ENCODE data around the gene TSPAN2.
A peak's percentile ranks its signal among the peaks of the same experiment; 100 is the strongest.

TSPAN2 gene

DNA sequence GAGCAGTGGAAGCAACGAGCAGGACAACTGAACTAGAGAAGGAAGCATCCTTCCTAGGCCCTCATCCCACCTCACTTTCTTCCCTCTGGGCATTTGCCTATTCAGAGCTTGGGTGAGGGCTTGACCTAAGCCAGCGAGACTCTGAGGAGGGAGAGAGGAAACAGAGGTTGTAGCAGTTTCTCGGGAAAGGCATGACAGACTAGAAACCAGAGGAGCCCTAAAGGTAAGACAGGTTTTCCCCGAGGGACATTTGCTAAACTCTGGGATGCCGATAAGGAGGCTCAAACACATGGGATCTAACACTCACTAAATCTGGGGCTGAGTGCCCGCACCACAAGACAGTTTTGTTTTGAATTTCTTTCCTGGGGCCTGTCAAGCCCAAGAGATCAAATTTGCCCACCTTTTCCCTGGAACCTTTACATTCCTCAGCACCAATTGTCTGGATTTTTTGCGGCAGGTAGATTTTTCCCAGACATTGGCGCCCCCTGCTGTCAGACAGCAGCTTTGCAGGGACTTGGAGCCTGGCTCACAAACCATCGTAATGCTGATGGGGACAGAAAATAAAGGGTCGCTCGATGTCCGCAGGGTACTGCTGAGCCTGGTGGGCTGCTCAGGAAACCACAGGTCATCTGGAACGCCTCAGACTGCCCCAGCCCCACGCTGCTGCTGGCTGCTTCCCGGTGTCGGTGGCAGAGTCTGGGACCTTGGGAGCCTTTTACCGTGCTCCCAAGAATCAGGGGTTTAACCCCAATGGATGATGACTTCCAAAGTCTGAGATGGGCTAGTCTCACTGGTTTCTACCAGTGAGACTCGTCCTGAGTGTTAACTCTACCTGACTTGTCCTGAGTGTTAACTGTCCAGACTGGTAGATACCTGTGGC, 23.4 kb upstream of the TSPAN2 start:
- DNase-seq, result peak in 1 of 2 experiments; percentile 23

DNA sequence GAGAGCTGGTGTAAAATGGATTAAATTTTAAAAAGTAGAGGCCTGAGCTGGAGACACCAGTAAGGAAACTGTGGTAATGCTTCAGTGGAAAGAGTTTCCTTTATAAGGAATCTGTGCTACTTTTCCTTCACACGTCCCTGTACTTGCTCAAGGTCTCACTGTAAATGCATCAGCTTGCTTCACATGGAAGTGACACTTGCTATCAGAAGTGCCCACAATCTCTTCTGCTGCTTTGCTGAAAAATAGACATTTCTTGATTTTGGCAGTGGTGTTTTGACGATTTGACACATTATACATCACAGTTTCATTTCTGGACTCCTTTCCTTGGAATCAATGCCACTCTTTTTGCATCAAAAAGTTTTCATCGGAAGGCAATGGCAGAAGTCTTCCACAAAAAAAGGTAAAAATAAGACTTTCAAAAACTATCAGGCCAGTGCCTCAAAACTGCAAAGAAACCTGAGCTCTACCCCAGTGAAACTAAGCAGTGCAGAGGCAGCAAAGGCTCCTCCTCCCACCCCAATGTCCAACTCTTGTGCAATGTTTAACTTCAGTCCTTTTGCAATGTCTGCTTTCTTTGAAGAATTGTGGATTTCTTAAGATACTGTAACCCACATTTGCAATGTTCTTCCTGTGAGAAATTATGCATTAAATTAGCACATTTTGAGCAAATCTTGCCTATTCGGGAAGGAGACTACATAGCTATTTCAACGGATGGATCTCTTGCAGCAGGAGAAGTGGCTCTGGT, 18.4 kb upstream of the TSPAN2 start:
- DNase-seq, result no peak

DNA sequence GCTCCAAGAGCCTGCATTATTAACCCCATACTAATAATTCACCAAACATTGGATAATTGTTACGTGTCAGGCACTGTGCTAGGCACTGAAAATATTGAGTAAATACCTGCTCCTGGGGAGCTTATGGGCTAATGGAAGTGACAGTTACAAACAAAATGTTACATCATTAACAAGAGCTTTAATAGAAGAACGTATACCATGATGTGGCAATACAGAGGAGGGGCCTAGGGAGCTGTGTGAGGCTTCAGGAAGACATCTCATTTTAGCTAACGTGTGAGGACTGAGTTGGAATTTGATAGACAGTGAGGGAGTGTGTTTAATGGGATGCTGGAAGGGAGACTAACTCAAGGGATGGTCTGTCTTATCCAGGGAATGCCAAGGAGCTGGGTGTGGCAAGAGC, 16.5 kb upstream of the TSPAN2 start:
- no peak for DNase-seq

DNA sequence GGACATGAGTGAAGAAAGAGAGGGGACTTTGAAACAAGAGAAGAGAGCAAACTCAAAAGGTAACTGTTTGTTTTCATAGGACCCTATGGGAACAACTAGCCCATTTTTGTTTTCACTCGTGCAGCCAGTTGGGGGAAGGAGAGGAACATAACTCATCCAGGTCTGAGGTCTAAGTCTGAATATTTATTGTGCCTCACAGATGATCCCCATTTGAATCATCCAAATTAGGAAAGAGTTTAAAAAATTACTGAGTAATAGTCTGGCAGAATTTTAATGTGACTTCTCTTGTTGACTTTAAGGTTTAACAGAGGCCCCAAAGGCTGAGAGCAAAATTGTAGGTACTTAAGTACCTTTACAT, 10.4 kb upstream of the TSPAN2 start:
- no peak for DNase-seq

DNA sequence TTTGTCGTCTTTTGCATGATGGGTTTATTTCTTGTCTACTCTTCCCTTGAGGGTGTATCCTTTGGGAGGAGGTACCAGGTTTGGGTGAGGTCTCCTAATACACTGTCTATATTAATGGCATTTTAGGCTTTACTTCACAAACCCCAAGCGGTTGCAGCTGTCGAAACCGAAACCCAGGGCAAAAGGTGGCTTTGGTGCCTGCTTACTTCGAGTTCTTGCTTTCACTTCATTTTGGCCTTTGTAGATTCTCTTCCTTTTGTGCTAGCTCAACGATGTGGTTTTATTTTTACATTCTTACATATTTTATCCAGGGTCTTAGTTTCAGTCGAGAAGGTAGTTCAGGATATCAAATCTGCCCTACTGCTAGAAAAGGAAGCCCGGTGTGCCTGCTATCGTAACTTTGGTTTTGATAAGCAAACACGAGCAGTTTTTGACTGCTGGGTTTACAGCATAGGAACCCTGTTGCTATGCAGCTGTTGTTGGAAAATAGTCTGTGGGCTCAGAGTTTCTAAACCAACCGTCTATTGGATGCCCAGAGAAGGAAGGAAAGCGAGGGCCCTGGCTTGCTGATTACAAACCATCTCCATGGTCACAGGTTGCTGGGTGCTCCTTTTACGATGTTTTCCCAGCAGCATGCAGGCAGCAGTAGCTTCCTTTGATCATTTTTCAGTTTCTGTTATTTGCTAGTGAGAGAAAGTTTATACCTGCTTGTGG, 9.8 kb upstream of the TSPAN2 start:
- DNase-seq, result peak; percentile 34 to 77

DNA sequence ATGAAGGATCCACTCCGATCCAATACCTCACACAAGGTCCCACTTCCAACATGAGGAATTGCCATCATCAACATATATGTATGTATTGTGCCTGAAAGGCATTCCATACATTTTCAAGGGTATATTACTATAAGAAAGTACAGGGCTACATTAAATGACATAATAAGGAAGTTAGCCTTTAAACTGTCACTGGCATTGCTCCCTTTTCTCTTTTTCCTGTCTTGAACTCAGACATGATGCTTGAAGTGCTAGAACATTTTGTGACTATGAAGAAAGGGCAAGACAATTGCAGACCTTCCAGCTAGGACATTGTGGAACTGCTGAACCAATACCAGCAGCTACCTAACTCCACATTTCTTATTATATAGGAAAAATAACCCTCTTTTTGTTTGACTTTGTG, 2.9 kb upstream of the TSPAN2 start:
- DNase-seq, result no peak

DNA sequence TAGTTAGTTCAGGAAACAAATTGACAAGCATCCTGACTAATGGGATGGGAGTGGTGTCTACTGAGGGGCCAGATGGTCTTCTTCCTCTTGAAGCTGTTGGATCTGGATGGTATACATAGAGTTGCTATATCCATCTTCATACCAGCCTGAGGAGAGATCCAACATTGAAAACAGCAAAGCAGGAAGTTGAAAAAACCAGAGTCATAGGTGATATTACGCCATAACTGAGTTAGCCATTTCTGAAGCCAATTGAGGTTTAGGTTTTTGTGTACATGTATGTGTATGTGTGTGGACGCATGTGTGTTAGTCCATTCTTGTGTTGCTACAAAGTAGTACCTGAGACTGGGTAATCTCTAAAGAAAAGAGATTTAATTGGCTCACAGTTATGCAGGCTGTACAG, 2.3 kb upstream of the TSPAN2 start:
- DNase-seq, result no peak

DNA sequence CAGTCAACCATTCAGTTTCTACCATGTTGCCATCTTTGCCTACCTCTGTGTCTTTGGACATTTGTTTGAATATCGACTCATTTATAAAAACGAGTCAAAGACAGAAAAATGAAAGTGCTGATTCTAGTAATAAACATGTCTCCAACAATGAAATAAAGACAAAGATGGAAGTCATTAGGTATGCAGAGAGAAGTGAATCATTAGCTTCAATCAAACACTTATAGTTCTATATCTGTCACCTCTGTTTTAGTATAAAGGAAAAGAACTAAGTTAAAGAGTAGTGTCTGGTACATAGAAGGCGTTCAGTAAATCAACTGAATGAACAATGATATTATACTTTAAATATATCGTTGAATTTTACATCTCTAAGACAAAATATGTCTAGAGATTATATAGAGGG, 1.7 kb upstream of the TSPAN2 start:
- no peak for DNase-seq

DNA sequence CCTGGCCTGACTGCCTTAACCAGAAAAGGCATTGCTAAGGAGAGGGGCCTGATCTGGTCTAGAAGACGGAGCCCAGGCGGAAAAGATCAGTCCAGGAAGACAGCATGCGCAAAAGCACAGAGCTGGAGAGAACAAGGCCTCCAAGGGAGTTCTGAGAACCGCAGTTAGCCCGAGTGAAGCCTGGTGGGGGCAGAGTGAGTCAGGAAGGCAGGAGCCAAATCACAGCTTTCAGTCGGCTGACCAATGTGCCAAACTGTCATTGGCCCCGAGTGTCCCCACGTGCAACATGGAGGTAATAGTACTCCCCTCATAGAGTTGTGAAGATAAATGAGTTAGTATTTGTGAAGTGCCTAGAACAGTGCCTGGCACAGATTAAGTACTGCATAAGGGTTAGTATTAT, 1.2 kb upstream of the TSPAN2 start:
- no peak for DNase-seq

DNA sequence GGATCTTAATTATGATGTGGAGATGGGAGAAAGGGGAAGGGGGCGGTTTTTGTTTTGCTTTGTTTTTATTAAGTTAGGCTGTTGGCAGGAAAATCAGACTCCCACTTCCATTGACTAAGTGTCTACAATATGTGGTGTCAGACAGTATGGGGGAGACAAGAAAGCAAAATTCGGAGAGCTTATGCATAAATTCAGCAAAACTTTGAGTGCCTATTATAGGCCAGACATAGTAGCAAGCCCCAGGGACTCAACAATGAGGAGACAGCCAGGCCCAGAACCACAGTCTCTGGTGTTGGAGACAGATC, 835 bp upstream of the TSPAN2 start:
- DNase-seq, result no peak

DNA sequence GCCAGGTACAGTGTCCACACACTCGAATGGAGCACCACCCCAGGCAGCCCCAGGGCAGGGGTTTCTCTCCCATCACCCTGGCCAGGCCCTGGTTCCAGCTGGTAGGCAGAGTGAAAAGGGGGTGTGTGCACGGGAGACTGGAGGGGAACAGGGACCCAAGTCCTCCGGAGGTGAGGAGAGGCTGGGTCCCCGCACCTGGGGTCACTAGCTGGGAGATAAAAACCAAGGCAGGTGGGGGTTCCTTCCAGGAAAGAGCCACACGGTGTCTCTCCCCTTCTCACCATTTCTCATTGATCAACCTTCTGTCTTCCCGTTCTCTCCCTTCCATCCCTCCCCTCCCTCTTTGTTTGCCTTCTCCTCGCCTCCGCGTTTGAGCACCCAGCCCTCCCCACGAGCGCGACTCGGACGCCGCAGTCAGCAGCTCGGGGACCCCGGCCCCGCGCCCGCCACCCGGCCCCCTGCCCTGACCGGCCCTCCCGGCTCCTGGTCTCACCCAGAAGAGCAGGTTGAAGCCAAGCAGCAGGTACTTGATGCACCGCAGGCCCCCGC, 358 bp downstream of the TSPAN2 start:
- DNase-seq, result peak in 1 of 2 experiments; percentile 15

DNA sequence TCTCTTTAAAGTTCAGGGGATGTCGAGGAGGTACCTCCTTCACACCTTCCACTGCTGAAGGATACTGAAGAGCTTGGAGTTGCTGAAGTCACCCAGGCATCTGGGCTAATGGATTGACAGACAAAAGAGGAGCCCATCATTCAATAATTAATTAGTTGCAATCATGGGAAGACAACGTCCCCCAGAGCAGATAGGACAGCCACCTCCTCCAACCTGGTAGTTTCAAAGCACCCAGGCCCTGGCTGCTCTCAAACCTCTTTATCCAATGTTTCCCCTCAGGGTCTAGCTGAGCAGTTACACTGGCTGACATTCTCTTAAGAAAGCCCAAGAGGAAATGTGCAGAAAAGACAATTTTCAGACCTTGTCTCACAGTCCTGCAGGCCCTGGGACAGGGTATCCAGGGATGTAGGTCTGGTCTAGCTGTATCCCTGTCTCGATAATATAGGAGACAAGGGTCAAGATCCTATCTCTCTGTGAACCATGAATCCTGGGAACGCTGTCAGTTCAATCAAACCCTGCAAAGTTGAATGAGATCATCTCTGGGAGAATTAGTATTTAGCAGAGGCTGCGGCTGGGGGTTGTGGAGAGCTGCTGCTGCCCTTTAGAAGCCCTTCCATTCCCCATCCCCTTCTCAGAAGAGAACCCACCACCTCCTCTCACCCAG, 1.1 kb downstream of the TSPAN2 start:
- DNase-seq, result no peak

DNA sequence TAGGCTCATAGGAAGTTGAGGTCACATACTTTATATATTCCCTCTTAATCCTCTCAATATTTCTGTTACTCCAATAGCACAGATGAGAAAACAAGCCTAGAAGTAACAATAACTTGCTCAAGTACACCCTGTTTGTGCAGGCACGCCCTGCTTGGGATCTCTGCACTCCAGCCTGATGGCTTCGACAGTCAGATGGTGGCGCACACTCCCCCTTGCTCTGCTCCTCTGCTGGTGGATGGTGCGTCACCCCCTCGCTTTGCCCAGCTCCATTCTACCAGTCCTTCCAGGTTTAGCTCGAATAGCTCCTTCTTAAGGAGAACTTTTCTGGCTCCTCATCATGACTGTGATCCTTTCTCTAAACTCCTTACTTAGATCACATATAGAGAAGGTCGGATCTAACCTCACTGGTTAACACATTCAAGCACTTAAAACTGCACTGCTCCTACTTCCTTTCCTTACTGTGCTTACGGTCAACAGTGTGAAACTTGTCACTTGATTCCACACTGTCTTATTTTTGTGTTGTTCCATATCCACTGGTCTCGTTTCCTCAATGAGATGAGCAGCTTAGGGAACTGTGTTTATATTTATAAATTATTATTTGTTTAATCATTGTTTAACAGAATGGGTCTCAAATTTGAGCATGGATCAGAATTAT, 3.0 kb downstream of the TSPAN2 start:
- no peak for DNase-seq

DNA sequence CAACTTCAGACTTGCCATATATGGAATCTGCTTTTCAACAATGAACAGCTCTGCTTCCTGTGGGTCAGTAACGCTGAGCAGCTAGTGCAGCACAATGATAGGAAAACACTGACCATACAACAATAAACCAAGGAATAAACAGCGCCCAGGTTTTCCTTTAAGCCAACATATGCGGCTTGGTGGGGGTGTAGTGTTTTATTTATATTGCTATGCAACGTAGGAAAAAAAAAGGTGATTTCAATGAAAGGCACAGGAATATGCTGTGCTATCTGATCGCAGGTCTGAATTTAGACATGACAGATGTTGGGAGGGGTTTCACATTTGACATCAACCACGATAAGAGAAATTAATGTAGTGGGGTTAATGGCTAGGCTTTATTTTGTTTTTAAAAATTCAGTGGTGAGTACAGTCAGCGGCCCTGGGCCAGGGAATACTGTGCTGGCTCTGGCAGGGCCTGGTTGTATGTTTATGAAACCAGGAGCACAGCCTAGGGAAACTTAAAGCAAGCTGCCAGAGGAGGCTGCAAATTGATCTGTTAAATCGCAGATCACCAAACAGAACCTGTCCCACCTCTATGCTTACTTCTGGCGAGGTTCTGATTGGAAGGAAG, 4.3 kb downstream of the TSPAN2 start:
- DNase-seq, result no peak

DNA sequence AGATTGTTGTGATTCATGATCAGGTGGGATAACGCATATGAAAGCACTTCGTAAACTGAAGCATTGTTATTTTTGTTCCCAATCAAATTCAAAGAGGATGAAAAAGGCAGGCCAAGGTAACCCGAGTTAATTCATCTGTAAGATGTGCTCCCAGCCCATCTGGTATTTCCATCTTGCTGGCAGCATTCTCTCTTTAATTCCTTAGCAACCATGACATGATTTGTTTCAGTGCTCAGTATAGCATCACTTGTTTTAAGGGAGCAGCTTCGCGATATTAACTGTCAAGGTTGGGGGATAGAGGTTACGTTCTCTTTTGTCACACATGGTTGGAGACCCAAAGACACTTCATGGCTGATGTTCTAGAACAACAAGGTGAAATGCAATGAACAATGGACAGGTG, 6.4 kb downstream of the TSPAN2 start:
- no peak for DNase-seq

DNA sequence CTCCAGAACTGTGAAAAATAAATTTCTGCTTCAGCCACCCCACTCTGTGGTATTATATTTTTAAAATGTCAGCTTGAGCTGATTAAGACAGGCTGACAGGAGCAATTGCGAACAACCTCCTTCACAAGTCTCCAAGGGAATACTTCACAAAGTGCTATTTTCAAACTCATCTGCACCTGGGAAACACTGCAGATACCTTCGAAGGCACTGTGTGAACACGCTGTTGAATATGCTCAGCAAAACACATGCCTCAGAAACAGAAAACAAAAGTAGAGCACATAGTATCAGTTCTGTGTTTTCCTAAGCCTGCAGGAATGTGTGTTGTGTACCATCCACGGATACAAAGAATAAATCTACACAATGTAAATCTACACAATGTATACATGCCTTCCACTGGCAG, 10.6 kb downstream of the TSPAN2 start:
- no peak for DNase-seq

DNA sequence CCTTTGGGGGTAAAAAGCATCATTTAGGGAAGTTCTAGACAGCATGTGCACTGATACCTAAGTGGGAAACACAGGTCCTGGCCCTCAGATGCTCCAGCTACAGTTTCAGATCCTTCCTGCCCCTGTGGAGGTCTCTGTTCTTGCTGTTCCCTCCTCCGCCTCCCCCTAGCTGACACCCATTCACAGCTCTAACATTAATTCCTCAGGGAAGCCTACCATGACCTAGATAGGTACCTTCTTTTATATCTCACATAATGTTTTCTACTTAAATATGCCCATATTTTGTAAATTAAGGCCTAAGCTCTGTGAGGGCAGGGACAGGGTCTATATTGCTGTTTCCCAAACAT, 11.3 kb downstream of the TSPAN2 start:
- DNase-seq, result no peak

DNA sequence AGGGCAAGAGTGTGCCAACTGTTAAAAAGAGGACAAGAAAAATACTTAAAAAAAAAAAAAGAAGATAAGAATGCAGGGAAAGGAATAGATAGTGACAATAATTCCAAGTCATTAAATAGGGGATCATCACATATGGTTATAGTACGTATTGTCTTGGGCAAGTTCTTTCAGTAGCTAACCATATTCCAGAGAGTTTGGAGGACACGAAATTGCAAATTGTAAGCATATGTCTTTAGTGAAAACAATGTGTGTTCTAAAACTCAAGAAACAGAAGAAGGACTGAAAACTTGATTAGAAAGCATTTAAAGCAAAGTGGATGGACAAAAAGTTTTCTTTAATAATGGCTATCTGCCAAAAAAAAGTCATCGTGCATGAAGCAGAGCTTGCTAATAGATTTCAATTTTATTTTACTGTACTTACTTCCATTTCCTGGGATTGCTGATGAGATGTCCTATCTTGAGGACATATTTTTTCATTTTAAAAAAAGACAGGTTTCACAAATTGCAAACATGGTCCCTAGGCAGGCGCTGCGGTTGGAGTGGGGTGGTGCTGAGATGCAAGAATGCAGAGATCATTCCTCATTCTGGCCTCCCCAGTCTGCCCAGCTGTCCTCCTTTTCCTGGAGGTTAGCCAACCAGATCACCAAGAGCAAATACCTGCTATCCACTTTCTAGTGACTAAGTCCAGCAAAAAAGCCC, 11.9 kb downstream of the TSPAN2 start:
- DNase-seq, result no peak

DNA sequence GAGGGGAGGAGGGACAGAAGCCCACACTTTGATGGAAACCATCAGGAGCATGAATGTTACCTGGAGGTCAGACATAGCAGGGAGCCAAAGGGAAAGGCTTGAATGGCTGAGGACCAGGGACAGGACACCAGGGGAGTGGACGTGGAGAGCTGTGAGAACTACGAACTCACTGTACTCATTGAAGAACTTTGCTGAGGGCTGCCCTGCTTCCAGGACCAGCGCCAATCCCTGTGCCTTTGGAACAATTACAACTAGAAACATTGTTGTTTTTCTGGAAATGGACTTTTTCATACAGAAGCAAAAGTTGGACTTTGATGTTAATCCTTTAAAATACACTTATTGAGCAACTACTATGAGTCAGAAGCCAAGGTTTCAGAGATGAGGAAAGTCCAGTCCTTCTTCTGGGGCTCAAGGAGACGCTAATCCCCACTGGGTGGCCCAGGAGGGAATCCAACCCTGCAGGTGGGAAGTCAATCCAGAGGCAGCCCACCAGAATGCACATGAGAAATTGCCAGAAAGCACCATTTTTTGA, 12.9 kb downstream of the TSPAN2 start:
- DNase-seq, result no peak

DNA sequence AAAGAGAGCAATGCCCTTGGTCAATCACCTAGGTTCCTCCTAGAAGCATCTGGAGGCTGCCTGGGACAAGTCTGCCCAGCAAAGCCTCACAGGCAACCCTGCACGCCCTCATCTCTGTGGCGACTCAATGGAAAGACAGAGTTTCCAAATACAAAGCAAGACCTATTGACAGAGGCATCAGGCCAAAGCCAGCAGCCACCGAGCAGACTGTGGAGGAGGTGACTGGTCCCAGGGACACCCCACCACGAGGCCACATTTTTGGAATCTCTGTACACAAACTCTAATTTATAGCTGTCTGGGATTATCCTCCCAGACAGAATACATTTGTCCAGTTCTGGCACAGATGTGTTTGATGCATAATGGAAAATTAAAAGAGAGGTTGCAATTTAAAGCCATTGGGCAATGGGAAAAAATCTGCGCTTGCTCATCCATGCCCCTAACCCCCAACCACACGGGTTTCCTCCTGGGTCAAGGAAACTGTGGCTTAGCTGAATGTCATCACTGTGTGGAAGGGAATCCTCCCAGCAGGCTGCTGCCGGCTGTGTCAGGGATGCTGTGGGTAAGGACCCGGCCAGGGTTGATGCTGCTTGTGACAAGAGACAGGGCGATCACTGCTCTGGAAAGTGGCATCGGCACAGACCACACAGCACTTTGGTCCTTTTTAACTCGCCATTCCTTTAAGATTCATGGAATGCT, 14.3 kb downstream of the TSPAN2 start:
- DNase-seq, result no peak

All from NCI-H2081 (cell line).